CD14-positive monocyte (primary cell): Measurements from ENCODE around the gene PAFAH1B1. TPM values are rescaled to one million over a fixed set of nuclear protein-coding genes. Genes with fewer than 3 reads are reported as not detected.

ENCODE experiments used
- DNase-seq, 3 donors: peaks; one replicate each; pipeline ENCODE4 v3.0.0-alpha.2; 2011 to 2022
- H2AFZ ChIP-seq: 2 replicates; pipeline ENCODE4 v1.6.0; 2012; ENCODE audit warnings: mild to moderate bottlenecking, low read depth, low read length, inconsistent platforms; ENCODE audit not compliant: insufficient read depth, poor library complexity, severe bottlenecking
- H3K27ac ChIP-seq, 2 donors: 1 replicate in 1 of 2; 2 replicates in 1 of 2; pipeline ENCODE4 v1.5.1; 2012 to 2013; ENCODE audit warnings: low read length in 2 of 2, control low read depth in 1 of 2, inconsistent platforms in 1 of 2, low read depth in 1 of 2, mild to moderate bottlenecking in 1 of 2
- H3K27me3 ChIP-seq, 2 donors: one replicate each; pipeline versions ENCODE4 v1.6.0 to v1.6.1; 2011 to 2013; ENCODE audit warnings: low read length in 2 of 2; ENCODE audit not compliant: control insufficient read depth in 2 of 2, insufficient read depth in 2 of 2
- H3K36me3 ChIP-seq, 2 donors: replicated peaks in 1 of 2; 1 replicate in 1 of 2; 2 replicates in 1 of 2; pipeline versions ENCODE4 v1.5.1 to v1.6.1; 2012 to 2013; ENCODE audit warnings: low read length in 2 of 2, control low read depth in 1 of 2, inconsistent platforms in 1 of 2, mild to moderate bottlenecking in 1 of 2; ENCODE audit not compliant: insufficient read depth in 2 of 2, control insufficient read depth in 1 of 2
- H3K4me1 ChIP-seq, 2 donors: 1 replicate in 1 of 2; 2 replicates in 1 of 2; pipeline versions ENCODE4 v1.5.1 to v1.6.1; 2012 to 2013; ENCODE audit warnings: low read length in 2 of 2, control low read depth in 1 of 2, inconsistent platforms in 1 of 2, mild to moderate bottlenecking in 1 of 2, moderate library complexity in 1 of 2; ENCODE audit not compliant: insufficient read depth in 2 of 2, control insufficient read depth in 1 of 2
- H3K4me2 ChIP-seq: replicated peaks from 2 replicates; pipeline ENCODE3; 2012; ENCODE audit warnings: low read length, moderate library complexity, mild to moderate bottlenecking; ENCODE audit not compliant: poor library complexity, severe bottlenecking; ENCODE audit errors: extremely low read depth
- H3K4me3 ChIP-seq, 3 experiments: fragments of 200-600 bp in 1 of 3; sonication (generic) in 1 of 3; replicated peaks in 1 of 3; 1 replicate in 2 of 3; 2 replicates in 1 of 3; pipeline ENCODE4 v1.5.1; 2011 to 2013; ENCODE audit warnings: low read length in 3 of 3, mild to moderate bottlenecking in 3 of 3, control low read depth in 2 of 3, low read depth in 2 of 3, inconsistent platforms in 1 of 3, moderate library complexity in 1 of 3
- H3K79me2 ChIP-seq: 2 replicates; pipeline ENCODE4 v1.6.0; 2012; ENCODE audit warnings: mild to moderate bottlenecking, control low read depth, inconsistent platforms, low read length, moderate library complexity; ENCODE audit not compliant: insufficient read depth
- H3K9ac ChIP-seq: 2 replicates; pipeline ENCODE4 v1.6.0; 2017; ENCODE audit warnings: low read length, mild to moderate bottlenecking; ENCODE audit not compliant: insufficient read depth, poor library complexity, severe bottlenecking
- H3K9me3 ChIP-seq, 2 donors: replicated peaks in 1 of 2; 1 replicate in 1 of 2; 2 replicates in 1 of 2; pipeline versions ENCODE4 v1.5.1 to v1.6.1; 2012 to 2013; ENCODE audit warnings: low read length in 2 of 2, control low read depth in 1 of 2; ENCODE audit not compliant: control insufficient read depth in 1 of 2, insufficient read depth in 1 of 2
- H4K20me1 ChIP-seq: 2 replicates; pipeline ENCODE4 v1.6.0; 2012; ENCODE audit warnings: mild to moderate bottlenecking, low read length, control low read depth, moderate library complexity; ENCODE audit not compliant: insufficient read depth
- H3K27ac Mint-ChIP-seq, 7 donors: one replicate each; pipeline ENCODE4 v1.8.0; 2020; ENCODE audit warnings: mild to moderate bottlenecking in 7 of 7, mixed read lengths in 7 of 7, moderate library complexity in 6 of 7, inconsistent platforms in 2 of 7
- H3K27me3 Mint-ChIP-seq, 3 donors: one replicate each; pipeline ENCODE4 v1.8.0; 2021 to 2022; ENCODE audit warnings: low read depth in 3 of 3, mild to moderate bottlenecking in 3 of 3, mixed read lengths in 3 of 3, moderate library complexity in 3 of 3, inconsistent platforms in 1 of 3
- H3K36me3 Mint-ChIP-seq, 2 donors: one replicate each; pipeline ENCODE4 v1.8.0; 2020; ENCODE audit warnings: mixed read lengths in 2 of 2, inconsistent platforms in 1 of 2, mild to moderate bottlenecking in 1 of 2
- H3K4me1 Mint-ChIP-seq: one replicate; pipeline ENCODE4 v1.8.0; 2020; ENCODE audit warnings: mild to moderate bottlenecking, mixed read lengths
- H3K4me3 Mint-ChIP-seq, 2 donors: one replicate each; pipeline ENCODE4 v1.8.0; 2020; ENCODE audit warnings: mild to moderate bottlenecking in 2 of 2, mixed read lengths in 2 of 2, moderate library complexity in 1 of 2
- H3K9me3 Mint-ChIP-seq, 7 donors: one replicate each; pipeline ENCODE4 v1.8.0; 2020 to 2022; ENCODE audit warnings: mixed read lengths in 7 of 7, mild to moderate bottlenecking in 6 of 7, moderate library complexity in 6 of 7, inconsistent platforms in 2 of 7
- WGBS: methylation state at CpG from one replicate; pipeline ENCODE4 v1.1.5; 2013; ENCODE audit warnings: missing lambda C conversion rate; ENCODE audit not compliant: insufficient coverage; 5-methylcytosine and 5-hydroxymethylcytosine counted together
- intact Hi-C, 2 donors: fragments of 100-400 bp; cut with micrococcal nuclease; formaldehyde crosslinking; loops; one replicate each; pipeline versions ENCODE4 v1.15.0 to v1.15.1; 2023
- polyA plus RNA-seq, 3 donors: library from polyadenylated mRNA; depleted of rRNA in 1 of 3; unstranded in 2 of 3; stranded (reverse) in 1 of 3; fragments of 300-500 nt in 2 of 3; fragments of >200 nt in 1 of 3; fragmentation: Illumina TruSeq in 2 of 3; gene quantifications; 1 replicate in 2 of 3; 2 replicates in 1 of 3; pipeline ENCODE4 v1.2.3, GENCODE V29; 2012 to 2021
- TF ChIP-seq, protein P1 (sequence below): fragments of 200-600 bp; IDR thresholded peaks from one replicate; pipeline ENCODE4 v1.8.0; 2022; ENCODE audit warnings: antibody characterized with exemption, mild to moderate bottlenecking

PAFAH1B1 gene
- polyA plus RNA-seq, 3 donors: 9.1 to 51.8 (median 17.1) TPM

DNA sequence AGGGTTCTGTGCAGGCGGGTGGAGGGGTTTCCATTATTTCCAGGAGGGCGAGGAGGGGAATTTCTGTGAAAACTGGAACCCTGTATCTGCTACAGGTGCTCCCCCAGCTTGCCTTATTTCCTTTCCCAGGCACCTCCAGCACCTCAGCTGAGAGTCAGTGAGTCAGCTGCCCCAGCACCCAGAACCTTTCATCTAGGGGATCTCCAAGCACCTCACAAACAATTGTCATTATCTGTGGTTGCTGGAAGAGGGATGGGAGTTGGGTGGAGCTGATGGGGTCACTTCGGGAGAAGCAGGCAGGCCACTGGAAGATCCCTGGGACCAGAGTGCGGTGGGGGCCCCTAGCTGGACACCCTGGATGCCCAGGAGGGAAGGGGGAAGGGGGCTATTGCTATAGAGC lies 128.1 kb downstream of the PAFAH1B1 start:
- no peak overlapping the region for H2AFZ ChIP-seq
- 100% methylated on average over 3 of the region's 4 CpGs for WGBS
- intact Hi-C loops: no loop called here
- H3K9me3 Mint-ChIP-seq: peaks cover 0 to 19% (median 0%) of the 10 kb centered on the region in 7 donors
- no peak overlapping the region for H3K4me3 ChIP-seq
- peaks cover 11 to 31% of the 10 kb centered on the region in 2 donors for H3K27me3 ChIP-seq
- H3K4me2 ChIP-seq: no peak overlapping the region
- H3K36me3 ChIP-seq: no peaks in the 10 kb centered on the region
- TF ChIP-seq, protein P1, sequence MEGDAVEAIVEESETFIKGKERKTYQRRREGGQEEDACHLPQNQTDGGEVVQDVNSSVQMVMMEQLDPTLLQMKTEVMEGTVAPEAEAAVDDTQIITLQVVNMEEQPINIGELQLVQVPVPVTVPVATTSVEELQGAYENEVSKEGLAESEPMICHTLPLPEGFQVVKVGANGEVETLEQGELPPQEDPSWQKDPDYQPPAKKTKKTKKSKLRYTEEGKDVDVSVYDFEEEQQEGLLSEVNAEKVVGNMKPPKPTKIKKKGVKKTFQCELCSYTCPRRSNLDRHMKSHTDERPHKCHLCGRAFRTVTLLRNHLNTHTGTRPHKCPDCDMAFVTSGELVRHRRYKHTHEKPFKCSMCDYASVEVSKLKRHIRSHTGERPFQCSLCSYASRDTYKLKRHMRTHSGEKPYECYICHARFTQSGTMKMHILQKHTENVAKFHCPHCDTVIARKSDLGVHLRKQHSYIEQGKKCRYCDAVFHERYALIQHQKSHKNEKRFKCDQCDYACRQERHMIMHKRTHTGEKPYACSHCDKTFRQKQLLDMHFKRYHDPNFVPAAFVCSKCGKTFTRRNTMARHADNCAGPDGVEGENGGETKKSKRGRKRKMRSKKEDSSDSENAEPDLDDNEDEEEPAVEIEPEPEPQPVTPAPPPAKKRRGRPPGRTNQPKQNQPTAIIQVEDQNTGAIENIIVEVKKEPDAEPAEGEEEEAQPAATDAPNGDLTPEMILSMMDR: no peak
- H3K27ac Mint-ChIP-seq: no peak overlapping the region
- peaks cover 0 to 4% of the 10 kb centered on the region in 2 donors for H3K36me3 Mint-ChIP-seq
- no peaks in the 10 kb centered on the region for H4K20me1 ChIP-seq
- H3K9me3 ChIP-seq: no peaks in the 10 kb centered on the region
- peaks cover 6 to 9% of the 10 kb centered on the region in 2 donors for H3K4me1 ChIP-seq
- no peaks in the 10 kb centered on the region for H3K79me2 ChIP-seq
- no peak overlapping the region for H3K9ac ChIP-seq
- peaks cover 10% of the 10 kb centered on the region for H3K4me1 Mint-ChIP-seq
- peaks cover 33 to 45% (median 44%) of the 10 kb centered on the region in 3 donors for H3K27me3 Mint-ChIP-seq
- H3K27ac ChIP-seq: no peak overlapping the region
- no peak overlapping the region for H3K4me3 Mint-ChIP-seq
- DNase-seq: no peak

DNA sequence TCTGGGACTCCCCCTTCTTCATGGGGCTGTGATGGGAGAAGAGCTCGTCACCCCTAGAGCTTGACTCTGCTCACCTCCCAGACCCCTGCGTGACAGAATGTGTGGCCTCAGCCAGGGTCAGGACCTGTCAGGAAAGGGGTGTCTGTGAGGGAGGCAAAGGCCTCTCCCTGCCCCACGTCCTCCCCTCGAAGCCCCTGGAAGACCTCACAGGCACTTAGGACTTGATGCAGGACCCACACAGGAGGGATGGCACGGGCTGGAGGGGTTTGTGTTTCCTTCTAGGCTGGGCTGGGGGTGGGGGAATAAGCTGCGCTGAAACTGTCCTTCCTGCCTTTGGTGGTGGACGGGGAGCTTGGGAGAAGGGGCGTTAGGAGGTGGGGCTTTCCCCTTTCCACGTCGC lies 129.2 kb downstream of the PAFAH1B1 start:
- Mint-ChIP-seq H3K27me3 (peaks cover 33 to 54% (median 50%) of the 10 kb centered on the region in 3 donors), H3K4me3 (peak overlapping the region in 1 of 2 donors; percentile 60), H3K36me3 (peaks cover 0 to 4% of the 10 kb centered on the region in 2 donors), H3K27ac (no peak overlapping the region), H3K9me3 (peaks cover 0 to 19% (median 0%) of the 10 kb centered on the region in 7 donors), H3K4me1 (peaks cover 6% of the 10 kb centered on the region)
- H3K9ac ChIP-seq: no peak overlapping the region
- H3K4me2 ChIP-seq: no peak overlapping the region
- no peak for DNase-seq
- H4K20me1 ChIP-seq: no peaks in the 10 kb centered on the region
- no peaks in the 10 kb centered on the region for H3K36me3 ChIP-seq
- TF ChIP-seq, protein P1: no peak
- H3K27me3 ChIP-seq: peaks cover 11 to 31% of the 10 kb centered on the region in 2 donors
- no peak overlapping the region for H3K27ac ChIP-seq
- no peaks in the 10 kb centered on the region for H3K79me2 ChIP-seq
- no peak overlapping the region for H2AFZ ChIP-seq
- no peak overlapping the region for H3K4me3 ChIP-seq
- 81% methylated on average over 3 of the region's 10 CpGs for WGBS
- H3K9me3 ChIP-seq: no peaks in the 10 kb centered on the region
- H3K4me1 ChIP-seq: peaks cover 0 to 5% of the 10 kb centered on the region in 2 donors
- intact Hi-C loops: no loop called here
